ENCODE results near the gene PRRX2. TPM values are rescaled to one million over a fixed set of nuclear protein-coding genes. Genes with fewer than 3 reads are reported as not detected.

PRRX2 gene
- total and polyA plus RNA-seq, 2 experiments from 2014 or later: 9.7 to 23.0 TPM

- H2AFZ ChIP-seq: peak within 1 kb of the TSS; percentile 86
- no peaks in the 10 kb centered on the region for H3K9me2 ChIP-seq (replicated peaks; ENCODE audit: insufficient read depth)
- H3K27me3 ChIP-seq: no peaks in the 10 kb centered on the region
- H3K4me1 ChIP-seq (ENCODE audit: insufficient read depth): peaks cover 9% of the 10 kb centered on the region
- H3K36me3 ChIP-seq (replicated peaks; ENCODE audit: insufficient read depth, low read depth): no peaks in the 10 kb centered on the region
- TF ChIP-seq EZH2 (IDR thresholded peaks at IDR 0.05; ENCODE audit: borderline replicate concordance) (no peak), EZH2phosphoT487 (IDR thresholded peaks at IDR 0.05; ENCODE audit: low read depth, severe bottlenecking, unreplicated experiment) (no peak), CTCF (IDR thresholded peaks at IDR 0.05; ENCODE audit: poor library complexity) (no peak)
- H3K9me3 ChIP-seq (ENCODE audit: low read depth): no peaks in the 10 kb centered on the region
- H3K79me2 ChIP-seq: peaks cover 4% of the 10 kb centered on the region
- no peak for DNase-seq (ENCODE audit: low spot score)
- H4K20me1 ChIP-seq (ENCODE audit: insufficient read depth, poor library complexity, severe bottlenecking): no peaks in the 10 kb centered on the region
- H3K4me3 ChIP-seq: peak within 1 kb of the TSS; percentile 77
- peak within 1 kb of the TSS; percentile 58 for H3K27ac ChIP-seq
- WGBS (ENCODE audit: low lambda C conversion rate, missing lambda C conversion rate): 18% methylated on average over 21 of the region's 21 CpGs
- peak within 1 kb of the TSS; percentile 99 for H3K4me2 ChIP-seq
These were observed 44.7 kb upstream of the PRRX2 start, which contains the start of gene C9orf50 for GRCh38 chr9:129620669-129621295. Gene C9orf50 (minus strand): TSS chr9:129621101. CDS start chr9:129620574, 527 bp downstream.

- Histone ChIP-seq H4K20me1 (ENCODE audit: insufficient read depth, poor library complexity, severe bottlenecking) (peaks cover 18% of the 10 kb centered on the region), H3K36me3 (replicated peaks; ENCODE audit: insufficient read depth, low read depth) (no peaks in the 10 kb centered on the region), H3K9me3 (ENCODE audit: low read depth) (no peaks in the 10 kb centered on the region), H3K79me2 (peaks cover 26% of the 10 kb centered on the region), H3K9me2 (replicated peaks; ENCODE audit: insufficient read depth) (no peaks in the 10 kb centered on the region), H2AFZ (no peak overlapping the region), H3K4me1 (ENCODE audit: insufficient read depth) (peaks cover 22% of the 10 kb centered on the region), H3K4me3 (no peak overlapping the region), H3K27me3 (no peaks in the 10 kb centered on the region), H3K4me2 (no peak overlapping the region), H3K27ac (no peak overlapping the region)
- WGBS (ENCODE audit: low lambda C conversion rate, missing lambda C conversion rate): 88% methylated on average over 6 of the region's 6 CpGs
- no peak for TF ChIP-seq CTCF (IDR thresholded peaks at IDR 0.05; ENCODE audit: poor library complexity)
- DNase-seq (ENCODE audit: low spot score): no peak
These were observed 42.1 kb upstream of the PRRX2 start for GRCh38 chr9:129623331-129623730.

GRCh38 chr9:129624168-129624759 is 41.2 kb upstream of the PRRX2 start:
- peak; percentile 68 for DNase-seq (ENCODE audit: low spot score)
- no peak overlapping the region for H2AFZ ChIP-seq
- no peaks in the 10 kb centered on the region for H3K36me3 ChIP-seq (replicated peaks; ENCODE audit: insufficient read depth, low read depth)
- H3K4me1 ChIP-seq (ENCODE audit: insufficient read depth): peaks cover 30% of the 10 kb centered on the region
- peaks cover 36% of the 10 kb centered on the region for H3K79me2 ChIP-seq
- TF ChIP-seq EZH2 (IDR thresholded peaks at IDR 0.05; ENCODE audit: borderline replicate concordance) (no peak), EZH2phosphoT487 (IDR thresholded peaks at IDR 0.05; ENCODE audit: low read depth, severe bottlenecking, unreplicated experiment) (no peak), CTCF (IDR thresholded peaks at IDR 0.05; ENCODE audit: poor library complexity) (peak; percentile 64)
- H3K27me3 ChIP-seq: no peaks in the 10 kb centered on the region
- H3K4me2 ChIP-seq: no peak overlapping the region
- no peaks in the 10 kb centered on the region for H3K9me2 ChIP-seq (replicated peaks; ENCODE audit: insufficient read depth)
- peaks cover 28% of the 10 kb centered on the region for H4K20me1 ChIP-seq (ENCODE audit: insufficient read depth, poor library complexity, severe bottlenecking)
- H3K27ac ChIP-seq: no peak overlapping the region
- no peak overlapping the region for H3K4me3 ChIP-seq
- WGBS (ENCODE audit: low lambda C conversion rate, missing lambda C conversion rate): 51% methylated on average over 12 of the region's 12 CpGs
- no peaks in the 10 kb centered on the region for H3K9me3 ChIP-seq (ENCODE audit: low read depth)
